ENCODE data around the gene COLEC12. TPM values are rescaled to one million over a fixed set of nuclear protein-coding genes. Genes with fewer than 3 reads are reported as not detected.
A peak's percentile ranks its signal among the peaks of the same experiment; 100 is the strongest.

The COLEC12 gene
- total RNA-seq, 1 experiment from 2014 or later, result not detected

- H3K9ac ChIP-seq (ENCODE audit: low read length), result no peak overlapping the region
- DNase-seq (ENCODE audit: low read depth, low spot score) (no peak), ATAC-seq (no peak)
- H2AFZ ChIP-seq (ENCODE audit: low read depth, low read length, poor library complexity, severe bottlenecking), result no peak overlapping the region
- ChIA-PET RAD21 (ENCODE audit: low non-redundant PET in 1 of 2, low total read pairs in 2 of 2, uncharacterized antibody in 2 of 2, unreplicated experiment in 2 of 2) (no interaction called here), CTCF (no interaction called here), POLR2A (no interaction called here)
- H3K9me2 ChIP-seq (ENCODE audit: insufficient read depth), result no peaks in the 10 kb centered on the region
- H3K79me2 ChIP-seq (ENCODE audit: insufficient read depth, low read length), result no peaks in the 10 kb centered on the region
- H3K27ac ChIP-seq (ENCODE audit: low read depth, low read length), result no peak overlapping the region
- peaks cover 11 to 12% of the 10 kb centered on the region in 2 experiments; a peak in 3 of 4 replicates for H3K4me1 ChIP-seq (ENCODE audit: control insufficient read depth in 1 of 2, insufficient read depth in 2 of 2, low read length in 2 of 2)
- no peaks in the 10 kb centered on the region for H4K20me1 ChIP-seq (ENCODE audit: insufficient read depth)
- TF ChIP-seq RAD21 (IDR thresholded peaks at IDR 0.05; ENCODE audit: low read depth), result no peak
- no peak for TF ChIP-seq ELF1 (IDR thresholded peaks at IDR 0.05; ENCODE audit: borderline replicate concordance, low read depth)
- no peak for TF ChIP-seq EZH2 (IDR thresholded peaks at IDR 0.05)
- TF ChIP-seq EZH2phosphoT487 (IDR thresholded peaks at IDR 0.05; ENCODE audit: borderline replicate concordance), result no peak
- TF ChIP-seq POLR2A (IDR thresholded peaks at IDR 0.05; ENCODE audit: borderline replicate concordance, extremely low read depth, insufficient read depth, insufficient read length), result no peak
- TF ChIP-seq CTCF (IDR thresholded peaks at IDR 0.05 in 2 of 3, conservative IDR thresholded peaks at IDR 0.05 in 1 of 3; ENCODE audit: borderline replicate concordance in 1 of 3, insufficient read depth in 1 of 3, low read depth in 2 of 3, low read length in 2 of 3), result no peak
- no peak for TF ChIP-seq TCF7L2 (IDR thresholded peaks at IDR 0.05; ENCODE audit: borderline replicate concordance, extremely low read depth, insufficient read depth, insufficient read length)
- no peak for TF ChIP-seq FOSL1 (IDR thresholded peaks at IDR 0.05; ENCODE audit: low read depth)
- TF ChIP-seq, protein P1, sequence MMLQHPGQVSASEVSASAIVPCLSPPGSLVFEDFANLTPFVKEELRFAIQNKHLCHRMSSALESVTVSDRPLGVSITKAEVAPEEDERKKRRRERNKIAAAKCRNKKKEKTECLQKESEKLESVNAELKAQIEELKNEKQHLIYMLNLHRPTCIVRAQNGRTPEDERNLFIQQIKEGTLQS (IDR thresholded peaks at IDR 0.05), result no peak
- TF ChIP-seq SIN3A (IDR thresholded peaks at IDR 0.05; ENCODE audit: low read depth), result no peak
- TF ChIP-seq SP1 (IDR thresholded peaks at IDR 0.05; ENCODE audit: low read depth), result no peak
- no peak for TF ChIP-seq POLR2AphosphoS5 (IDR thresholded peaks at IDR 0.05; ENCODE audit: low read depth, low read length)
- TF ChIP-seq YY1 (IDR thresholded peaks at IDR 0.05; ENCODE audit: extremely low read depth, insufficient replicate concordance, low read depth, low read length), result no peak
- H3K36me3 ChIP-seq (ENCODE audit: control insufficient read depth in 1 of 2, insufficient read depth in 2 of 2, low read length in 2 of 2), result no peaks in the 10 kb centered on the region
- no peak overlapping the region for H3K4me3 ChIP-seq (replicated peaks in 1 of 2; ENCODE audit: low read depth in 1 of 2, low read length in 2 of 2)
- intact Hi-C loops (cut with micrococcal nuclease), result no loop called here
- peaks cover 23% of the 10 kb centered on the region for H3K27me3 ChIP-seq (ENCODE audit: insufficient read depth, low read length)
- no peaks in the 10 kb centered on the region for H3K9me3 ChIP-seq (ENCODE audit: control insufficient read depth in 1 of 2, insufficient read depth in 1 of 2, low read depth in 1 of 2, low read length in 2 of 2)
- peak overlapping the region; percentile 35; the same call in 1 of the 2 replicates for H3K4me2 ChIP-seq (ENCODE audit: low read length)
- BruUV-seq (replicated peaks), result no TSS peak
Observed at GRCh38 chr18:321865-322467, 178.5 kb downstream of the COLEC12 start.

Measured in HCT116 (cell line).